HG03558 (cell line): Measurements from ENCODE around the gene ECM2.
"Not testable (repeated sequence)": the region's sequence is repeated elsewhere in the genome, so short reads cannot be mapped to it uniquely, and the experiment has no call there.

Experiments
- ATAC-seq: cut with Tn5 transposase; IDR thresholded peaks from one replicate; pipeline ENCODE4 v1.9.1; 2021; ENCODE audit warnings: moderate number of reproducible peaks; ENCODE audit not compliant: unreplicated experiment; ENCODE audit errors: extremely low read depth

The ECM2 gene

GRCh38 chr9:92535940-92536850 is at the start of gene ECM2:
Gene ECM2 (minus strand): TSS chr9:92535990. CDS start chr9:92522866, 13,124 bp downstream.
- ATAC-seq, result no peak

GRCh38 chr9:92576175-92576574 is 40.4 kb upstream of the ECM2 start:
- ATAC-seq, result no peak

GRCh38 chr9:92573612-92574011 is 37.8 kb upstream of the ECM2 start:
- ATAC-seq, result not testable (repeated sequence)

- not testable (repeated sequence) for ATAC-seq
Measured at GRCh38 chr9:92571871-92572270, 36.1 kb upstream of the ECM2 start.

GRCh38 chr9:92564982-92565381 is 29.2 kb upstream of the ECM2 start:
- ATAC-seq, result no peak

GRCh38 chr9:92564504-92564903 is 28.7 kb upstream of the ECM2 start:
- ATAC-seq, result no peak

GRCh38 chr9:92563116-92564100 is 27.6 kb upstream of the ECM2 start:
- ATAC-seq, result no peak

GRCh38 chr9:92562461-92562967 is 26.7 kb upstream of the ECM2 start:
- ATAC-seq, result no peak

GRCh38 chr9:92561374-92562330 is 25.9 kb upstream of the ECM2 start:
- ATAC-seq, result no peak

GRCh38 chr9:92558612-92559374 is 23.0 kb upstream of the ECM2 start:
- no peak for ATAC-seq

GRCh38 chr9:92550765-92551164 is 15.0 kb upstream of the ECM2 start:
- no peak for ATAC-seq

- ATAC-seq, result no peak
Measured at GRCh38 chr9:92547356-92547755, 11.6 kb upstream of the ECM2 start.

GRCh38 chr9:92545002-92545510 is 9.3 kb upstream of the ECM2 start:
- ATAC-seq, result no peak

GRCh38 chr9:92543972-92544371 is 8.2 kb upstream of the ECM2 start:
- no peak for ATAC-seq

- ATAC-seq, result no peak
Measured at GRCh38 chr9:92538541-92538940, 2.8 kb upstream of the ECM2 start.

- no peak for ATAC-seq
Measured at GRCh38 chr9:92534674-92535073, 1.1 kb downstream of the ECM2 start.

GRCh38 chr9:92534204-92534603 is 1.6 kb downstream of the ECM2 start:
- ATAC-seq, result no peak

GRCh38 chr9:92530893-92531292 is 4.9 kb downstream of the ECM2 start:
- no peak for ATAC-seq

GRCh38 chr9:92529124-92529523 is 6.7 kb downstream of the ECM2 start:
- ATAC-seq, result no peak
